ENCODE measurements around the gene HCN4. TPM values are rescaled to one million over a fixed set of nuclear protein-coding genes. Genes with fewer than 3 reads are reported as not detected.

The HCN4 gene
- total RNA-seq, 1 donor = not detected

DNA sequence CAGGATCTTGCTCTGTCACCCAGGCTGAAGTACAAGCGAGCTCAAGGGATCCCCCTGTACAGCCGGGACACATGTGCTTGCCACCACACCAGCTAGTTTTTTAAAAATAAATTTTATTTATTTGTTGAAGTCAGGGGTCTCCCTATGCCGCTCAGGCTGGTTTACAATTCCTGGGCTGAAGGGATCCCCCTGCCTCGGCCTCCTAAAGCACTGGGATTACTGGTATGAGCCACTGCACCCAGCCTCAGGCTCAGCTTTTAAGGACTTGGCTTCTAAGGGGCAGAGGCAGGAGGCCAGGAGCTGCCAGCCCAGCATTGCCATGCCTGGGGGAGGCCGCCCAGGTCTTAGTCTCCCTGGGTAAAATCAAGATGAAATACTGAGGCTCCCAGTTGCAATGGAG lies 37.3 kb downstream of the HCN4 start:
- Histone ChIP-seq H3K79me2 (ENCODE audit: insufficient read depth, low read length) (no peaks in the 10 kb centered on the region), H3K27ac (ENCODE audit: low read depth, low read length) (no peak overlapping the region), H3K4me1 (ENCODE audit: insufficient read depth, low read length) (no peaks in the 10 kb centered on the region), H3K4me2 (ENCODE audit: insufficient read depth, low read length) (no peak overlapping the region), H3K36me3 (ENCODE audit: insufficient read depth, low read length) (no peaks in the 10 kb centered on the region), H3K27me3 (ENCODE audit: insufficient read depth, low read length) (no peaks in the 10 kb centered on the region), H3K4me3 (ENCODE audit: insufficient read depth, low read length) (no peak overlapping the region), H4K20me1 (ENCODE audit: insufficient read depth, low read length) (no peaks in the 10 kb centered on the region), H2AFZ (ENCODE audit: low read length) (no peak overlapping the region), H3K9me3 (ENCODE audit: low read depth, low read length) (no peaks in the 10 kb centered on the region)
- TF ChIP-seq, protein P1, sequence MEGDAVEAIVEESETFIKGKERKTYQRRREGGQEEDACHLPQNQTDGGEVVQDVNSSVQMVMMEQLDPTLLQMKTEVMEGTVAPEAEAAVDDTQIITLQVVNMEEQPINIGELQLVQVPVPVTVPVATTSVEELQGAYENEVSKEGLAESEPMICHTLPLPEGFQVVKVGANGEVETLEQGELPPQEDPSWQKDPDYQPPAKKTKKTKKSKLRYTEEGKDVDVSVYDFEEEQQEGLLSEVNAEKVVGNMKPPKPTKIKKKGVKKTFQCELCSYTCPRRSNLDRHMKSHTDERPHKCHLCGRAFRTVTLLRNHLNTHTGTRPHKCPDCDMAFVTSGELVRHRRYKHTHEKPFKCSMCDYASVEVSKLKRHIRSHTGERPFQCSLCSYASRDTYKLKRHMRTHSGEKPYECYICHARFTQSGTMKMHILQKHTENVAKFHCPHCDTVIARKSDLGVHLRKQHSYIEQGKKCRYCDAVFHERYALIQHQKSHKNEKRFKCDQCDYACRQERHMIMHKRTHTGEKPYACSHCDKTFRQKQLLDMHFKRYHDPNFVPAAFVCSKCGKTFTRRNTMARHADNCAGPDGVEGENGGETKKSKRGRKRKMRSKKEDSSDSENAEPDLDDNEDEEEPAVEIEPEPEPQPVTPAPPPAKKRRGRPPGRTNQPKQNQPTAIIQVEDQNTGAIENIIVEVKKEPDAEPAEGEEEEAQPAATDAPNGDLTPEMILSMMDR (IDR thresholded peaks at IDR 0.05; ENCODE audit: extremely low read depth, low read depth, low read length) = no peak
- no peak for DNase-seq (ENCODE audit: insufficient read length, low spot score, missing footprints)

DNA sequence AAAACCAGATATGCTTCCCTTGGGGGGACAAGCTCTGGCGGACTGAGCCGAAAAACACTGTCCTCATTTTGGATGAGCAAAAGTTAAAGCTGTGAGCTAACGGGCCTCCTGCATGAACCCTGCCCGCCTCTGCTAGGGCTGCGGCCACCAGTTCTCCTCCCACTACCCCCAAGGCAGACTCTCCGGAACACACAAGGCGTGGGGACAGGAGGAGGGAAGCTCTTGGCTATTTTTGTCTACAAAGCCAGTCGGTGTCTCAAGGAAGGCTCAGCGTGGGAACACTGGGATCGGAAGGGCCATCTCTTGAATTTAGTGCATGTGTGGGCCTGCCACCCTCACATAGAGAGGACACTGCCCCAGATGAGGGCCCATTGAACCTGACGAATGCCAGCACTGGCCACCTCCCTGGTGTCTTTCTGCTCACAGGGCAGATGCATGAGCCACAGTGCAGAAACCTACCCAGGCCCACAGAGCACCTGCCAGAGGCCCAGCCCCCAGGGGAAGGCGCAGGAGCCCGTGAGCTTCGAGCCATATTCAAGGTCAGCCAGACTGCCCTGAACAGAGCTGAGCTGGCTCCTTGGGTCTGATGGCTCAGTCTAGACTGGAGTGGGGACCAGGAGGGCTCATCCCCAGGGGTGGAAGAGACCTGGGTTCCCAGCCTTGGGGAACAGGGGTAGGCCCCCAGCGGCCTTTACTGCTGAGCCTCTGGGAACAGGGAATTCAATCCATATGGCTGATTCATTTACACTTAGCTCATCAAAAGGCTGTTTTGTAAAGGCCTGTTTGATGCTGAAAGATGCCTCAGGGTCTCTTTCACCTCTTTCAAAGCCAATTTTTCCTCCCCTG lies 38.3 kb downstream of the HCN4 start:
- Histone ChIP-seq H3K27me3 (ENCODE audit: insufficient read depth, low read length) (peaks cover 5% of the 10 kb centered on the region), H3K79me2 (ENCODE audit: insufficient read depth, low read length) (no peaks in the 10 kb centered on the region), H3K36me3 (ENCODE audit: insufficient read depth, low read length) (no peaks in the 10 kb centered on the region), H3K27ac (ENCODE audit: low read depth, low read length) (no peak overlapping the region), H4K20me1 (ENCODE audit: insufficient read depth, low read length) (no peaks in the 10 kb centered on the region), H3K4me1 (ENCODE audit: insufficient read depth, low read length) (no peaks in the 10 kb centered on the region), H3K4me2 (ENCODE audit: insufficient read depth, low read length) (no peak overlapping the region), H2AFZ (ENCODE audit: low read length) (no peak overlapping the region), H3K9me3 (ENCODE audit: low read depth, low read length) (no peaks in the 10 kb centered on the region), H3K4me3 (ENCODE audit: insufficient read depth, low read length) (no peak overlapping the region)
- peak; percentile 73 for DNase-seq (ENCODE audit: insufficient read length, low spot score, missing footprints)
- TF ChIP-seq, protein P1 (IDR thresholded peaks at IDR 0.05; ENCODE audit: extremely low read depth, low read depth, low read length) = no peak

DNA sequence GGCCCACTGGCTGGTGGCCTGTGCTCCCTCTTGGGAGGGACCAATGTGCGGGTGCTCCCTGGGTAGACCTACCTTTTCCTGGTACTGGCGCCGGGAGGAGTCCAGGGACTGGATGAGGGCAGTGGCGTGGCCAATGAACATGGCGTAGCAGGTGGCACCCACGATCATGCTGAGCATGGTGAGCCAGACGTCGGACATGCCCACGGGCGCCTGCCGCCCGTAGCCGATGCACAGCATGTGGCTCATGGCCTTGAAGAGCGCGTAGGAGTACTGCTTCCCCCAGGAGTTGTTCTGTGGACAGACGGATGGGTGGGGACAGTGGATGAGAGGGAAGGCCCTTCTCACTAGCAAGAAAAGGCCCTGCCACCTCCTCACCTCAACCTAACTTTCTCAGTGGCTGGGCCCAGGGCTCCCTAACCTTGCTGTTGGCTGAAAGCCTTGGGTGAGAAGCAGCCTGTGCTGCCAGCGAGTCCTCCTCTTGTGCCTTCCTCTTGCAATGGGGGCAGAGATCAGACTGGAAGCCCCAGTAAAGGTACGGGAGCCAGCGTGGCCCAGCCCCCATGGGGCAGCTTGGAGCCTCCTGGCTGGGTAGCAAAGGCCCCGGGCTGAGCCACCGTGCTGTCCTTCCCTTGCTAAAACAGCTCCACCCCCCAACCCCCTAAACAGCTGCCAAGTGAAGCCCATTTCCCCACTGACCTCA lies 39.1 kb downstream of the HCN4 start:
- no peaks in the 10 kb centered on the region for H3K4me1 ChIP-seq (ENCODE audit: insufficient read depth, low read length)
- no peak overlapping the region for H3K27ac ChIP-seq (ENCODE audit: low read depth, low read length)
- H3K79me2 ChIP-seq (ENCODE audit: insufficient read depth, low read length) = no peaks in the 10 kb centered on the region
- no peak overlapping the region for H3K4me2 ChIP-seq (ENCODE audit: insufficient read depth, low read length)
- H3K9me3 ChIP-seq (ENCODE audit: low read depth, low read length) = no peaks in the 10 kb centered on the region
- H3K27me3 ChIP-seq (ENCODE audit: insufficient read depth, low read length) = peaks cover 5% of the 10 kb centered on the region
- no peak overlapping the region for H2AFZ ChIP-seq (ENCODE audit: low read length)
- TF ChIP-seq, protein P1 (IDR thresholded peaks at IDR 0.05; ENCODE audit: extremely low read depth, low read depth, low read length) = no peak
- no peaks in the 10 kb centered on the region for H4K20me1 ChIP-seq (ENCODE audit: insufficient read depth, low read length)
- DNase-seq (ENCODE audit: insufficient read length, low spot score, missing footprints) = peak; percentile 82
- no peaks in the 10 kb centered on the region for H3K36me3 ChIP-seq (ENCODE audit: insufficient read depth, low read length)
- H3K4me3 ChIP-seq (ENCODE audit: insufficient read depth, low read length) = no peak overlapping the region

DNA sequence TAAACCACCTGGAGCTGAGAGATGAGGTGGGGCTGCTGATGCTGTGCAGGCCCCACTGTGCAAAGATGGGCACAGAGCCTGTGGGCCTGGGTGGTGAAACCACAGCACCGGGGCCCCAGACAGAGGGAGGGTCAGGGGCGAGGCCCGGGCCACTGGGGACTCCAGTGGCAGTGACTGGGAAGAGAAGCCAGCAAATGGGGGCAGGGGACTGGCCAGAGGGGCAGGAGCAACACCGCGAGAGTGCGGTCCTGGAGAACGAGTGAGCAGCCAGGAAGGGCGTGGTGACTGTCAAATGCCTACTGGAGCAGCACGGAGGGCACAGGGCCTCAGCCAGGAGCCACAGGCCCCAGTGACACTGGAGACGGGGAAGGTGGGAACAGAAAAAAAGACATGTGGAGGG lies 39.8 kb downstream of the HCN4 start:
- no peaks in the 10 kb centered on the region for H4K20me1 ChIP-seq (ENCODE audit: insufficient read depth, low read length)
- H3K27me3 ChIP-seq (ENCODE audit: insufficient read depth, low read length) = peaks cover 5% of the 10 kb centered on the region
- H3K27ac ChIP-seq (ENCODE audit: low read depth, low read length) = no peak overlapping the region
- no peak overlapping the region for H3K4me2 ChIP-seq (ENCODE audit: insufficient read depth, low read length)
- TF ChIP-seq, protein P1 (IDR thresholded peaks at IDR 0.05; ENCODE audit: extremely low read depth, low read depth, low read length) = no peak
- H3K4me3 ChIP-seq (ENCODE audit: insufficient read depth, low read length) = no peak overlapping the region
- H3K36me3 ChIP-seq (ENCODE audit: insufficient read depth, low read length) = no peaks in the 10 kb centered on the region
- no peaks in the 10 kb centered on the region for H3K9me3 ChIP-seq (ENCODE audit: low read depth, low read length)
- no peak overlapping the region for H2AFZ ChIP-seq (ENCODE audit: low read length)
- no peaks in the 10 kb centered on the region for H3K4me1 ChIP-seq (ENCODE audit: insufficient read depth, low read length)
- DNase-seq (ENCODE audit: insufficient read length, low spot score, missing footprints) = peak; percentile 26
- H3K79me2 ChIP-seq (ENCODE audit: insufficient read depth, low read length) = no peaks in the 10 kb centered on the region

Data from osteoblast (primary cell).